Forelimb muscle (tissue), 1 donor: ENCODE results near the gene MTUS2. TPM values are rescaled to one million over a fixed set of nuclear protein-coding genes. Genes with fewer than 3 reads are reported as not detected.
A peak's percentile ranks its signal among the peaks of the same experiment; 100 is the strongest.

ENCODE experiments used
- DNase-seq: peaks from one replicate; pipeline ENCODE4 v3.0.0-alpha.2; 2013; ENCODE audit warnings: low read depth
- polyA plus RNA-seq: library from polyadenylated mRNA; unstranded; fragments of 120-200 nt; gene quantifications from one replicate; pipeline ENCODE4 v1.2.1, GENCODE V29; 2013; ENCODE audit not compliant: insufficient read length

Gene MTUS2
- polyA plus RNA-seq, 1 donor: 22.7 TPM

DNA sequence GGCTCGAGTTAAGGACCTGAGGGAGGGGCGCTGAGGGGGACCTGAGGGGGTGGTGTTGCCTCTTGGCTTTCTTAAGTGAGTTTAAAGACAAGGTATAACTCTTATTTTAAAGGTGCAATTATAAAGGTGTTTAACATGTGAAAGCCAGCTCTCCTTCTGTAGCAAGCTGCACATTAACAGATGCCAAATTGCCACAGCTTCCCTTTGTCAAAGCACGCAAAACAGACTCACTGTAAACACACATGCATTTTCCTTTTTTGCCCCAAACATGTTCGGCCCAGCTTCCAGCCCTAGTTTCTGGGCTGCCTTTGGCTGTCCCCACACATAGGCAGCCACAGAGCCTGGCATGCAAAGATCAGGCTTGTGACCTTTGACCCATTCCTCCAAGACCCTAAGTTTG, 663.5 kb downstream of the MTUS2 start:
- DNase-seq: no peak

GRCh38 chr13:29484236-29484635, 664.1 kb downstream of the MTUS2 start:
- DNase-seq: no peak

DNA sequence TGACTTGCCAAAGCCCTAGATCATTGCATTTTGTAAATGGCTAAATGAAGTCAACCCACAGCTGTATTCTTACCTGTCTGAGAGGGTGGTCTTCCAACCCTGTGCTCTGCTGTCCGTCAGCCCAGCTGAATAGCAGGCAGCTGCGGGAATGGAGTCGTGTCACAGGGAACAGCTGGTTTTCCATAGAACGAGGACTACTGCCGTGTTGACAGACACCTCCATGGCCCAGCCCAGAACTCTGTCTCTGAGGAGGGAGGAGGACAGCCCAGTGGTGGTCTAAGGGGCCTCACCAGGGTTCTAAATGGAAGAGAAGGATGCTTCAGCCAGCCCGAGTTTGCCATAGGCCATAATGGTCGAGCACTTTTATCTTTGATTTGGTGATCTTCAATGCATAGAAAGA, 664.7 kb downstream of the MTUS2 start:
- no peak for DNase-seq

DNA sequence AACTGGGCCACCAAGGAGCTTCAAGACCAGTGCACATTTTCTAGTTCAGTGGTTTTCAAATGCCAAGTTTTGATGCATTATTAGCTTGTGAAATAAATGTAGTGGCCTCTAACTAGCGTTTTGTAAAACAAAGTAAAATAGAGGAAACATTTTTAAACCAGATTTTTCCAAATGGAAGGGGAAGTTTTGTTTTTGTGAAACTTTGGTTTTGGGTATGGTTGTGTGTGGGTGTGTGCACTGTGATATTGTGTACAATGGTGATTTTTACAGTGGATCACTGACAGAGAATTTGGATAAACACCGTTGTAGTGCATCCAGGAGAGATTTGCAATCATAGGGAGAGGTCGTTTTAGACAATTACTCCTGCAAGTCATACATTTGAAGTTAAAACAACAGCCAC, 666.4 kb downstream of the MTUS2 start:
- DNase-seq: no peak

DNA sequence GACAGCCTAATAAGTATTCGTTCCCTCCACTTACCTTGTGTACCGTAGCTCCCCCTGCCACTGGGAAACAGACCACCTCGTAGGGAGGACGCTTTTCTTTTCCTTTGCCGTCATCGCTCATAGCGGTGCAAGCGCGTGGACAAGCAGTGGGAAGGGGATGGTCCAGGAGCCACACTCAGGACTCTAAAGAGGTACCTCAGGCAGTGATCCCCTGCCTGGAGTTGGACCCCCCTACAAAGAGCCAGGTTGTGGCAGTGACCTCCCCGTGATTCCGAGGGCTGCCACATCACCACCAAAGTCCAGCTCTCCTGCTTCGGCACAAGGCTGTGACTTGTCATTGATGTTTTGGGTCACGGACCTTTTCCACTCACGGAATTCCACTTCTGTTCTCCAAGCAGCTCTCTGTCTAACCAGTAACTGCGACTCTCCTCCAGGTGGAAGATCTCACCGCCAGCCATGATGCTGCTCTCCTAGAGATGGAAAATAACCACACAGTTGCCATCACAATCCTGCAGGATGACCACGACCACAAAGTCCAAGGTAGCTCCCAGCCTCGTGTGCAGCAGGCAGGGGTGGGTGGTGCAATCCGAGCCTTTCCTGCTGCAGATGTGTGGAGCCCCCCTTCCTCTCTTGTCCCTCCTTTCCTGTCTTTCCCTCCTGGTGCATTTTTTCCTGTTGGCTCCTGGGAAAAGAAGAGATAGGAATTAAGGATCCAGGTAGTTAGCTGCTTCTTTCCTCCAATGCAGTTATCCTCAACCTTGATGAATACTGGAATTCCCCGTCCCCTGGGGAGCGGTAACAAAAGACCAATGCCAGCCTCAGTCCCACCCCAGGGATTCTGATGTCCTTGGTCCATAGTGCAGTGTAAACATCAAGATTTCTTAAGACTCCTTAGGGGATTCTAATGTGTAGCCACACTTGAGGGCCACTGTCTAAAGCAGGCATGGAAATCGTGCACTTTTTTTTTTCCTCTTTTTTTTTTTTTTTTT, 667.6 kb downstream of the MTUS2 start:
- DNase-seq: no peak

- DNase-seq: no peak
These were observed 669.8 kb downstream of the MTUS2 start for GRCh38 chr13:29489650-29490560.

- no peak for DNase-seq
These were observed 670.4 kb downstream of the MTUS2 start for GRCh38 chr13:29490561-29490885.

DNA sequence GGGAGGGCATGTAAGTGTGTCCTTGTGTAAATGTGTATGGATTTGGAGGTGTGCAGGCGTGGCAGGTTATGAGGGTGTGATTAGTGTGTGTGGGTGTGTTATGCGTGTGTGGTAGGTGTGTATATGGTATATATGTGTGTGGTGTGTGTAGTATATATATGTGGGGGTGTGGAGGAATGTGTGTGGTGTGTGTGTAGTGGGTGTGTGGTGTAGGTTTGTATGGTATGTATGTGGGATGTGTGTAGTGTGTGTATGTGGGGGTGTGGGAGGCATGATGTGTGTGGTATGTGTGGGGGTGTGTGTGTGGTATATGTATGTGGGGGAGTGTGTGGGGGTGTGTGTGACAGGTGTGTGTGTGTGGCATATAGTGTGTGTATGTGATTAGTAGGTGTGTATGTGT, 671.1 kb downstream of the MTUS2 start:
- DNase-seq: no peak

DNA sequence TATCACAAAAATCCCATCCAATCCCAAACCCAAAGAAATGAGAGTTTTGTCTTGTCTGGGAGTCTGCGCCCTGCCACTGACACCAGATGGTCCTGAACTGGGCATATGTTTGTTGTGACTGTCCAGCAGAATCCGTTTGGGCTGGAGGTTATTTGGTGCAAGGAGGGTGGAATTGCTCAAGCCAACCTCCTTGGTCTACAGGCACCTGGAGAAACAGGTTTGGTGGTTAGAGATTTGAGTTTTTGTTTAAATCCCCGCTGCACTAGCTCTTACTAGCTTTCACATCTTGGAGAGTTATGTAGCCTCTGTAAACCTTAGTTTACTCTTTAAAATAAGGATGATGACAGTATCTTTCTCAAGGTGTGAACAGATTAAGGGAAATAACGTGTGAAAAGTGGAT, 673.7 kb downstream of the MTUS2 start:
- no peak for DNase-seq

DNA sequence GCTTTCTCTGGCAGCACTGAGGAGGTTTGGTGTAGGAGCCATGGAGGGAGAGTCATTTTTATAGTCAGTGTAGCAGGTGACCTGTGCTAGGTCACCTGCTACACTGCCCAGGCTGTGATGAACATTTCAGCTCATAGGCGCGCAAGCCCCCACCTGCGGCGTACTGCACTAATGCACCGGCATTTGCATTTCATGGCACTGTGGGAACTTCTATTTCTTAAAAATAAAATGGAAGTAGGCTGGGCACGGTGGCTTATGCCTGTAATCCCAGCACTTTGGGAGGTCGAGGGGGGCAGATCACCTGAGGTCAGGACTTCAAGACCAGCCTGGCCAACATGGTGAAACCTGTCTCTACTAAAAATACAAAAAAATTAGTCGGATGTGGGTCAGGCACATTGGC, 674.4 kb downstream of the MTUS2 start:
- DNase-seq: no peak

DNA sequence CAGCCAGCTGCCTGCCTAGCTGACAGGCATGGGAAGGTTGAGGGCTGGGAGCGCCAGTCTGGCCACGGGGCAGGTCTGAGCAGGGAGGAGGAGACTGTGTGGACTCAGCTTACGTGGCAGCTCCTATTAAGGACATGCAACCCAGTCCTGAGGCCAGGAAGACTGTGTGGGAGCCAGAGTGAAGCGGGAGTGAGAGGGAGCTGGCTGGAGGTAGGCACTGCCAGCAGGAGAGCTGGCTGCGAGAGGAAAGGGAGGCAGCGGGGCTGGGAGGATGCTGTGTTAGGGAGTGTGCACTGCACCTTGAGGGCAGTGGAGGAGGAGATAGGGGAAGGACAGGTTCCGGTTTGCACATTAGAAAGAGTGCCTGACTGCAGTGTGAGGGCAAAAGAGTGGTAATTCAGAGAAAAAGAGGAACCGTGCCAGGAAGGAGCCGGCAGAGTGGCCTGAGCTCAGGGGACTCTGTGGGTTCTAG, 676.1 kb downstream of the MTUS2 start:
- no peak for DNase-seq

- peak; percentile 72 for DNase-seq
These were observed 677.1 kb downstream of the MTUS2 start for GRCh38 chr13:29497137-29497654.

- DNase-seq: no peak
These were observed 678.4 kb downstream of the MTUS2 start for GRCh38 chr13:29498426-29499040.

DNA sequence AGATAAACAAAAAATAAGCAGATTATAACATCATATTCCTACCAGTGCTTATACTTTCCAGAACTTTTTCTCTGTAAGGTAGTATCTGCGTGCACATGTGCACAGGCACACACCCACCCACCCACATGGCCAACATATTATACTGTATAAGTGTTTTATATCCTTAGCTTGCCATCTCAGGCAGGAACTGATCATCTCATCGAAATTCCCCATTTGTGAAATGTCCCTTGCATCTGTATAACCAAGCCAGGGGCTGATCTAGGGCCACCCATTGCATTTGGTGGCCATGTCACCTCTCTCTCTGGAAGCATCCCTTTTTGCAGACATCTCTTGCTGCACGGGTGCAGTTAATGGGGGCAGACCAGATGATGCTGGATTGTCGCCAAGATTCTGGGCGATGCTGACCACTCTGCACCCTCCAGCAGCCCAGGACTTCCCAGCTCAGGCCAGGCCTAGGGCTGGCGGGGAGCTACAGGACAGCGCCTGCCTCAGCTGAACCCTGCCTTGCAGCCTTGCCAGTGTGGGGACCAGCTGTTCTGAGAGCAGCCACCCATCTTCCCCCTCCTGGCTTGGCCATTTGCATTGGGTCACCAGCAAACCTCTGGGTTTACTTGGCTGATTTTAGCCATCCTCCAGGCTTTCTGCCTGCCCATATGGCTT, 679.5 kb downstream of the MTUS2 start:
- no peak for DNase-seq

DNA sequence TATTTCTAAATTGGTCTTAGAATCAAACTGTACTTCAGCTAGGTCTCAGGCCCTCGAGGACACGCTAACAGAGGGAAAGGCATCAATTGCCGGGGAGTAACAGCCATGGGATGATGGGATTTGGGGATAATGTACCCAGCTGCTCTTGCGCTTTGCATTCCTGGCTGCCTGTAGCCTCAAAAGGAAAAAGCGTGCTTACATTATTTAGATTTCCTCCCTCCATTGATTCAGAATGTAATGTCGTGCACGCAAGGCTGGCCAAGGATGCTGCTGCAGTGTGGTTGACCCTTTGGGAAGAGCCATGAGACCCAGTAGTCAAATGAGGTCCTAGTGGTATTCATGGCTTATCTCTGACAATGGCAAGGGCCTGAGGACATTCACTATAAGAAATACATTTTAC, 680.2 kb downstream of the MTUS2 start:
- DNase-seq: no peak

DNA sequence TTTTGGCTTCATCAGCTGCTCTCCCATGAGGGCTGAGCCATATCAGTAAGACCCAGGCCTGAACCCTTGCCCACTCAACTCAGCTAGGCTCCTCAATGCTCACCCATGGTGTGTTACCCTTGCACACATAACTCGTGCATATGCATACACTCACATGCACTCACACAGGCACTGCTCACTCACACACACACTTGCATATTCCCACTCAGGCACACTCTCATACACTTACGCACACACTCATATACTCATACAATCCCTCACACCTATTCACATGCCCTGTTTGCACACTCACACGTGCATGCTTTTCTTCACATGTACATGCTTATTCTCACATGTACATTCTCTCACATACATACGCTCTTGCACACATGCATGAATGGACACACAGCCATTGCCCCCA, 681.5 kb downstream of the MTUS2 start:
- no peak for DNase-seq

DNA sequence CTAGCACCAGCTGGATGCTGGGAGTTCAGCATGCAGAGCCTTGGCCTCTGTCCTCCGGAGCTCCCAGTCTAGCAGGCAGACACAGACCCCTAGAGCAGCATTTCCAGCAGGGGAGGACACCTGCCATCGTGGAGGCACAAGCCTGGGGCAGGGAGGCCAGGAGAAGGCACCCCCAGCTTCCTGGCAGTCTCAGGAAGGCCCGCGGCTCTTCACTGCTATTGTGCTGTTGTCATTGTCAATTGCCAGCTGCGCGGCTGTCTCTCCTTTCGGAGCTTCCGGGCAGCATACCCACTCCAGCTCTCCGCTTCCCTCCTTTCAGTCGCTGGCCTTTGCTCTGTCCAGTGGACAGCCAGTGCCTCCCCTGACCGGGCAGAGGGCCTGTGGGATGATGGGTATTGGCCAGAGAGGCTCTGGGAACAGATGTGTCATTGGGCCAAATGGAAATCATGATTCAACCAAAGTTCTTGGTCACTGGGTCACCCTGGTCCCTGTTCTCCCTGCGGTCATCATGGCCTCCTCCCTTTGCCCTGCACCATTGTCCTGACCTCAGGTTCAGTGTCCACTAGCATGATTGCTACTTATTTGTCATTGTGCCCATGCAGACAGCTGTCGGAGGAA, 682.4 kb downstream of the MTUS2 start:
- no peak for DNase-seq

- DNase-seq: no peak
These were observed 683.1 kb downstream of the MTUS2 start for GRCh38 chr13:29503041-29503837.

DNA sequence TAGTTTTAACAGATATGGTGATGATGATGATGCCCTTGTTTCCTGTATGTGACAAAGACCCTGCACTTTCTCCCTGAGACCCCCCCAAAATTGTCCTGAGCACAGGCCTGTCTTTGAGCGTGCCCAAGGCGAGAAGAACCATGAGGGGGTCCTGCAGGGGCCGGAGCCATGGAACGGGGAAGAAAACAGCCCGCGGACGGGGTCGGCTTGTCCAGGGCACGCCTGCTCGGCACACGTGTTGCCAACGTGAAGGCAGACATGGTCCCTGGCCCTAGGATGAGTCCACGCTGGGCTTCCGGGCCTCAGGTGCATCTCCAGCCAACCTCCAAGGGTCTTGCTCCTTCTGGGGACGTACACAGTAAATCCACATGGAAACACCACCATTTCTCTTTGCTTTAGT, 684.6 kb downstream of the MTUS2 start:
- no peak for DNase-seq

DNA sequence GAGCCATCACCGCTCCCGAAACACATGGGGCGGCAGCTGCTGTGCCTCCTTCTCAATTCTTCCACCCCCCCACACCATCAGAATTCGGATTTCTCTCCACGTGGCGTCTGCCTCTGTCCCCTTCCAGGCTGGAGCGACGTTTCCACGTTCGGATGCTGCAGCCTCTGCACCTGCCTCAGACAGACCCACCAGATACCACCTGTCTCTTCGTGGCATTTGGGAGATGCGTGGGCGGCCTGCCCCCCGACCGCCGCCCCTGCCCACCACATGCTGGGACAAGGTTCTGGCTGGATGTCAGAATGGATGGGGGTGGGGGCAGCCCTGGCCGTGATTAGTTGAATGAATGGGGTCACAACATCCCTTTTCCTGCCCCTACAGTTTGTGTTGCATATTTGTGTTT, 685.4 kb downstream of the MTUS2 start:
- DNase-seq: no peak
